Measurements from ENCODE around the gene FOXN3.

Gene FOXN3

DNA sequence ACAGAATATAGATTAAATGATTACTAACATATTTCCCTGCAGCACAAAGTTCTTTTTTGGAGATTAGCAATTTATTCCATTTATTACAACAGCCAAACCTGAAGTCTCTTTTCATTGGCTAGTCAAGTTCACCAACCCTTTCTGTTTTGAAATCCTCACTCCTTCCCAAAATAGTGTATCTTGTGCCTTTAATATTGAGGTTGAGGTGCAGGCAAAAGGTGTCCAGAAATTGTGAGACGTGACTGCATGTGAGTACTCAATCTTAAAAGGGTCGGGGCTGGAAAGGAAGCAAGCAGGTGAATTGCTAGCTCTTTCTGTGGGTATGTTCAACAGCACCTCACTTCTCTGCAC is 11.1 kb upstream of the FOXN3 start:
- no peak for DNase-seq (ENCODE audit: low read depth, low spot score)
- H3K9ac ChIP-seq (ENCODE audit: insufficient read length) = peak overlapping the region; percentile 56
- TF ChIP-seq EZH2 (IDR thresholded peaks at IDR 0.05) (no peak), FOXP2 (optimal IDR thresholded peaks at IDR 0.05; ENCODE audit: control extremely low read depth, extremely low read length, insufficient read depth) (no peak), POLR2AphosphoS5 (IDR thresholded peaks at IDR 0.05; ENCODE audit: borderline replicate concordance, low read depth, low read length) (no peak)
- no peak overlapping the region for H3K4me3 ChIP-seq
- no peaks in the 10 kb centered on the region for H3K9me3 ChIP-seq (ENCODE audit: low read depth, low read length)
- H3K36me3 ChIP-seq (ENCODE audit: insufficient read depth, low read length) = no peaks in the 10 kb centered on the region
- H3K27ac ChIP-seq = peak overlapping the region; percentile 72; the same call in 1 of the 2 replicates

DNA sequence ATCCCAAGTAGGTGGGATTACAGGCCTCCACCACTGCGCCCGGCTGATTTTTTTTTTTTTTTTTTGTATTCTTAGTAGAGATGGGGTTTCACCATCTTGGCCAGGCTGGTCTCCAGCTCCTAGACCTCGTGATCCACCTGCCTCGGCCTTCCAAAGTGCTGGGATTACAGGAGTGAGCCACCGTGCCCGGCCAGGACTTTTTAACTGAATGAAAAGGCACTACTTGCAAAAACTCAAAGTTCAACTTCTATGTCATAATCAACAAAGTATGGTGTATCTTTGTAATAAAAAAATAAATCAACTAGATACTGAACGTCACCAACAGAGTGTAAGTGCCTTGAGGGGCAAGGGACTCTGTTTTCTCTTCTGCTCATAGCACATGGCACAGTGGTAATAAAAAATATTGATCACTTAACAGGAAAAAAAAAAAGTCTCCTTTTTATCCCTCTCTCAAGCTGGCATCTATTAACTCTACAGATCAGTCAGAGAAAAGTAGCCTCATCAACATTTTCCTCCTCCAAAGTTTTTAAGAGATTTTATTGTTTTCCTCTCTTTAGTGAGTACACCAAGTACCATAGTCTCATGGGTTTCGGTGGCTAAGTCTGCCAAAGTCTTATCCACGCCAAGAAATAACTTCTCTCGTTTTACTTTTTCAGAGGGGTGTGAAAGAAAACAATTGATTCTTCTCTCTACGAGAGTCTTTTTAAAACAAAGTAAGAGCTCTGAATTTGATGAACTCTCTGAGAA is 10.6 kb upstream of the FOXN3 start:
- no peak for DNase-seq (ENCODE audit: low read depth, low spot score)
- Histone ChIP-seq H3K4me3 (no peak overlapping the region), H3K9me3 (ENCODE audit: low read depth, low read length) (no peaks in the 10 kb centered on the region), H3K36me3 (ENCODE audit: insufficient read depth, low read length) (no peaks in the 10 kb centered on the region), H3K27ac (peak overlapping the region; percentile 72; the same call in 1 of the 2 replicates), H3K9ac (ENCODE audit: insufficient read length) (peak overlapping the region; percentile 56)
- TF ChIP-seq EZH2 (IDR thresholded peaks at IDR 0.05) (no peak), FOXP2 (optimal IDR thresholded peaks at IDR 0.05; ENCODE audit: control extremely low read depth, extremely low read length, insufficient read depth) (no peak), POLR2AphosphoS5 (IDR thresholded peaks at IDR 0.05; ENCODE audit: borderline replicate concordance, low read depth, low read length) (no peak)

DNA sequence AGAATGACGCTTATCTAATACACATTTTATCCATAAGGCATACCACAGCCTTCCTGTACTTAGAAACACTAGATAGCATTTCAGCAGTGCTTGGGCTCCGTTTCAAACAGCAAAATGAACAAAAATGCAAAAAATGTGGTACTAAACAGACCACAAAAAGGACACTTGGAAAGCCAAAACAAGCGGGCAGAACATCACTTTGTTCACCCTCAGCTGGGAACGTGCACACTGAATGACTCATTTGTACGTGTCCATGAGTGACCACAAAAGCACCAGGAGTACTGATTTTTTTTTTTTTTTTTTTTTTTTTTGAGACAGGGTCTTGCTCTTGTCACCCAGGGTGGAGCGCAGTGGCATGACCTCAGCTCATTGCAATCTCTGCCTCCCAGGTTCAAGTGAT is 8.9 kb upstream of the FOXN3 start:
- H3K27ac ChIP-seq = no peak overlapping the region
- no peak overlapping the region for H3K9ac ChIP-seq (ENCODE audit: insufficient read length)
- DNase-seq (ENCODE audit: low read depth, low spot score) = no peak
- H3K36me3 ChIP-seq (ENCODE audit: insufficient read depth, low read length) = no peaks in the 10 kb centered on the region
- H3K4me3 ChIP-seq = no peak overlapping the region
- H3K9me3 ChIP-seq (ENCODE audit: low read depth, low read length) = no peaks in the 10 kb centered on the region
- no peak for TF ChIP-seq POLR2AphosphoS5 (IDR thresholded peaks at IDR 0.05; ENCODE audit: borderline replicate concordance, low read depth, low read length)
- TF ChIP-seq EZH2 (IDR thresholded peaks at IDR 0.05) = no peak
- TF ChIP-seq FOXP2 (optimal IDR thresholded peaks at IDR 0.05; ENCODE audit: control extremely low read depth, extremely low read length, insufficient read depth) = no peak

DNA sequence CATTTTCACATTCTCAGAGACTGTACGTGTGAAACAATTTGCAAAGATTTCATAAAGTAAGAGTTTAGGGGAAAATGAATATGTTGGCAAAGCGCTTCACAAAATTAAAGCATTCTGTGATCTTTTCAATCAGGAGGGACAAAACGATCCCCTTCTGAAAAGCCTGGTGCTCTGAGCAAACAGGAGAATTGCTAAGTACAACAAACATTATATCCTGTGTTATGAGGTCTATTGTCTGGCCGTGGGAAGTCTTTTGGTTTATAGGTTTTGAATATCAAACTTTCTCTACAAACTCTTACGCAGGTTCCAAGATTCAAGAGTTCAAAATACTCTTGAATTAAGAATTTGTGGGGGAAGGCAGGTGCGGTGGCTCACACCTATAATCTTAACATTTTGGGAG is 7.2 kb upstream of the FOXN3 start:
- Histone ChIP-seq H3K36me3 (ENCODE audit: insufficient read depth, low read length) (no peaks in the 10 kb centered on the region), H3K4me3 (no peak overlapping the region), H3K9ac (ENCODE audit: insufficient read length) (no peak overlapping the region), H3K27ac (no peak overlapping the region), H3K9me3 (ENCODE audit: low read depth, low read length) (no peaks in the 10 kb centered on the region)
- TF ChIP-seq FOXP2 (optimal IDR thresholded peaks at IDR 0.05; ENCODE audit: control extremely low read depth, extremely low read length, insufficient read depth) (no peak), EZH2 (IDR thresholded peaks at IDR 0.05) (no peak), POLR2AphosphoS5 (IDR thresholded peaks at IDR 0.05; ENCODE audit: borderline replicate concordance, low read depth, low read length) (no peak)
- DNase-seq (ENCODE audit: low read depth, low spot score) = no peak

DNA sequence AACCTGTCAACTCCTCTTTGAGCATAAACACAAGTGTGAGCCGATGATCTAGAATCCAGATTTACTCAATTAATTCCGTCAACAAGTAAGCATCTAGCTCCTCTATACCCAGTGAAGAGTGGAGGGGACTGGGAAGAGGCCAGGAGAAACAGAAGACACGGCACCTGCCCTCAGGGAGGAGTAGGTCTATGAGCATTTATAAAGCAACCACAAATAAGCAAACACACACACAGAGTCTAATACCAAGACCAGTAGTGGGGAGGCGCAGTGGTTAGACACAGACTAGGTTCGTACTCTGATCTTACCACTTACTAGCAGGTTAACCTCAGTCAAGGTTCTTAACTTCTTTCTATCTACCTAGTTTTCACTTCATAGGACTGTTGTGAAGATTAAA is 5.9 kb upstream of the FOXN3 start:
- TF ChIP-seq FOXP2 (optimal IDR thresholded peaks at IDR 0.05; ENCODE audit: control extremely low read depth, extremely low read length, insufficient read depth) = no peak
- Histone ChIP-seq H3K27ac (no peak overlapping the region), H3K9ac (ENCODE audit: insufficient read length) (no peak overlapping the region), H3K36me3 (ENCODE audit: insufficient read depth, low read length) (no peaks in the 10 kb centered on the region), H3K4me3 (no peak overlapping the region), H3K9me3 (ENCODE audit: low read depth, low read length) (no peaks in the 10 kb centered on the region)
- DNase-seq (ENCODE audit: low read depth, low spot score) = no peak

DNA sequence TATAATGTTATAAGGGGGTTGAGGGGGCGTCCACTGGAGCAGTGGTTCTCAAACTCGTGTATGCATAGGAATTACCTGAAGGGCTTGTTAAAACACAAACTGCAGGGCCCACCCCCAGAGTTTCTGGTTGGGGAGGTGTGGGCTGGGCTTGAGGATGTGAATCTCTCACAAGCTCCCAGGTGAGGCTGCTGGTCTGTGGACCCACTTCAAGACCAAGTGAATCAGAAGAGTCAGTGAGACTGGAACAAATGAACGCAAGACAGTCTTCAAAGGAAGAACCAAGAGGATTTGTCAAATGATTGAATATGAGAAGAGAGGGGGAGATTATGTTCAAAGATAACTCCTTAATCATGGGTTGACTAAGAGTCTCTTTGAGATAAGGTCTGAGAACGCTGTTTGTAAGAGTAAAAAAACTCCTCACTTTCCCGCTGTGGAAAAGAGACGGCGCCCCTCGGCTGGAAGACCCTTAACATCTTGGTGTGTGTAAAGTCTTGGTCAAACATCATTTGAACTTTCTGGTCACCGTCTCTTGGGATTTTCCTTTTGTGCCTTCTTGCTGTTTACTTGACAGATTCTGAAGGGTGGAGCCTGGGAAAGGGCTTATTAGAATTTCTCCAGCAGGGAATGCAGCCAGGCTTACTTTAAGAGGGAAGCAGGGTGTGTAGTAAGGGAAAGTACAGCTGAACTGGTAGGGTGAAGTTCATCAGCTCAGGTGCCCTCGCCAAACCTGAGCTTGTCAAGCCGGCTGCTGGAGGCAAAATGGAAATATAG is 5.3 kb upstream of the FOXN3 start:
- Histone ChIP-seq H3K9ac (ENCODE audit: insufficient read length) (no peak overlapping the region), H3K27ac (no peak overlapping the region)
- no peak for DNase-seq (ENCODE audit: low read depth, low spot score)

DNA sequence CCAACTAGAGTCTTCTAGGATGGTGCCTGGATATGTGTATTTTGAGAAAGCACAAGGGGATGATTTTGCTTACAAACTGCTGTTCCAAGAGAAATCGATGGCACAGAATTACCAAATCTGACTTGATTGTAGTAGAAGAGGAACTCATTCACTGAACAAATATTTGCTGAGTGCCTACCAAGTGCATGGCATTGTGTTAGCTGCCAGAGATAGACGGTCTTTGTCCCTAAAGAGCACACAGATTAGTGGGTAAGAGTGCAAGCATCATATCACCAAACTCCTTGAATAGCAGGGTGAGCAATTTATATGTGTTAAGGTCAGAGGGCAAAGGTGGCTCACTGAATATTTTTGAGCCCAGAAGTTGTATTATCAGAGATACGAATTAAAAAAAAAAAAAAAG is 3.5 kb upstream of the FOXN3 start:
- no peak for DNase-seq (ENCODE audit: low read depth, low spot score)
- no peaks in the 10 kb centered on the region for H3K9me3 ChIP-seq (ENCODE audit: low read depth, low read length)
- no peak overlapping the region for H3K4me3 ChIP-seq
- no peak for TF ChIP-seq POLR2AphosphoS5 (IDR thresholded peaks at IDR 0.05; ENCODE audit: borderline replicate concordance, low read depth, low read length)
- no peak for TF ChIP-seq EZH2 (IDR thresholded peaks at IDR 0.05)
- TF ChIP-seq FOXP2 (optimal IDR thresholded peaks at IDR 0.05; ENCODE audit: control extremely low read depth, extremely low read length, insufficient read depth) = no peak
- H3K27ac ChIP-seq = no peak overlapping the region
- H3K9ac ChIP-seq (ENCODE audit: insufficient read length) = no peak overlapping the region
- no peaks in the 10 kb centered on the region for H3K36me3 ChIP-seq (ENCODE audit: insufficient read depth, low read length)

More for the DNA sequence above, 5.3 kb upstream of the FOXN3 start:
- no peak for TF ChIP-seq EZH2 (IDR thresholded peaks at IDR 0.05)
- no peak for TF ChIP-seq FOXP2 (optimal IDR thresholded peaks at IDR 0.05; ENCODE audit: control extremely low read depth, extremely low read length, insufficient read depth)
- no peak for TF ChIP-seq POLR2AphosphoS5 (IDR thresholded peaks at IDR 0.05; ENCODE audit: borderline replicate concordance, low read depth, low read length)
- no peaks in the 10 kb centered on the region for H3K9me3 ChIP-seq (ENCODE audit: low read depth, low read length)
- H3K4me3 ChIP-seq = no peak overlapping the region
- H3K36me3 ChIP-seq (ENCODE audit: insufficient read depth, low read length) = no peaks in the 10 kb centered on the region

DNA sequence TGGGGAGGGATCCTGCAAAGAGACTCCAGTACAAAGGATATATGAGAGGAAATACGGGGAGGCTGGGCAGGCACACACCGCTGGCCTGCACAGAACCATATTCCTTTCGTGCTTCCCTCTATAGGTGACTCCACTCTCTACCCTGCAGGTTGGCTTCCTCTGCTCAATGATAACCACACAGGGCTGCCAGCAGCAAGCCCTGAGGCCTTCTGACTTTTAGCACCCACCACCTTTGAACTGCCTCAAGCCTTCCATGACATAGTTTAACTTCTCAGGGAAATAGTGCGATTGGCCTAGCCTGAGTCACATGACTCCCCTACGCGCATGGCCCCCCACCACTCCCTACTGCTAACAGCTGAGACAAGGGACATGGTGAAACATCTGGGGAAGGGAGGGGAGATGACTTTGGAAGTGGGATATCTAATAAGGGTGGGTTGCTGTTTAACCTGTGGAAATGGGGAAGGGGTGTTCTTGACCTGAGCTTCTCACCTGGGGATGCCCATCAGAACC is 3.0 kb upstream of the FOXN3 start:
- no peak for DNase-seq (ENCODE audit: low read depth, low spot score)
- no peak overlapping the region for H3K9ac ChIP-seq (ENCODE audit: insufficient read length)
- H3K27ac ChIP-seq = no peak overlapping the region
- no peak for TF ChIP-seq POLR2AphosphoS5 (IDR thresholded peaks at IDR 0.05; ENCODE audit: borderline replicate concordance, low read depth, low read length)
- TF ChIP-seq EZH2 (IDR thresholded peaks at IDR 0.05) = no peak
- TF ChIP-seq FOXP2 (optimal IDR thresholded peaks at IDR 0.05; ENCODE audit: control extremely low read depth, extremely low read length, insufficient read depth) = no peak
- H3K9me3 ChIP-seq (ENCODE audit: low read depth, low read length) = no peaks in the 10 kb centered on the region
- H3K4me3 ChIP-seq = no peak overlapping the region
- H3K36me3 ChIP-seq (ENCODE audit: insufficient read depth, low read length) = no peaks in the 10 kb centered on the region

All from SK-N-MC (cell line).